ENCODE data around the gene GRM7.

Gene GRM7

DNA sequence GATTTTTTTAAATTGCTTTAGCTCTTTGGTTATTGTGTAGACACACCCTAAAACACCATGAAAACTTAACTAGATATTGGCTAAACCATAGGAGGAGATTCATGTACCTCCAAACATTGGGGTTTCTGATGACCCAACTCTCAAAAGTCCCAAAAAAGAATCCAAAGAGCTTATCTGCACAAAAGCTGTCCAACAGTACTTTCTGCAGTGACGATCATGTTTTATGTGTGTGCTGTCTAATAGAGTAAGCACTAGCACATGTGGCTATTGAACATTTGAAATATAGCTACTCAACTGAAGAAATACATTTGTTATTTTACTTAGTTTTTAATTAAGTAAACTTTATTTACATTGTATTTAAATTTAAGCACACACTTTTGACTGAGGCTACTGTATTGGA, 822.5 kb downstream of the GRM7 start:
- no peak for DNase-seq

DNA sequence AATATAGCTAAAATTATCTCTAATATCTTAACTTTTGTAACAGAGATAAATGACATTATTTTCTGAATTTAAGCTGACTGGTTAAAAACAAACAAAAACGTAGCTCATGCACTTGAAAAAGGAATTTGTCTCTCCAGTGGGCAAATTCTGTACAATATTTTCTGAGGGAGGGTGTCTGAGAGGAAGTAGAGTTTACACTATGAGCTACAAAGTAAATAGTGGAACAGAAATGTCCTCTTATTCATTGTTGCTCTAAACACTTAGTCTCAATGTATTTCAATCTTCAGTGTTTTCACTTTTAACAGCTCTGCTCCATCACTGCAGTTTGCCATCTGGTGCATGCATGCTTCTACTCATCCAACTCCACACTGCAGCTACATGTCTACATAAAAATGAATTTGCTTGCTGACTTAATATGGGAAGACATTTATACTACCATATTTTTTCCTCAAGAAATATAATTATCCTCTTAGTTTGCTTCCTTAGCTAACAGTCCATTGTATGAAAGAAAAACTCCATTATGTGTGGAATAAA, 823.3 kb downstream of the GRM7 start:
- no peak for DNase-seq

DNA sequence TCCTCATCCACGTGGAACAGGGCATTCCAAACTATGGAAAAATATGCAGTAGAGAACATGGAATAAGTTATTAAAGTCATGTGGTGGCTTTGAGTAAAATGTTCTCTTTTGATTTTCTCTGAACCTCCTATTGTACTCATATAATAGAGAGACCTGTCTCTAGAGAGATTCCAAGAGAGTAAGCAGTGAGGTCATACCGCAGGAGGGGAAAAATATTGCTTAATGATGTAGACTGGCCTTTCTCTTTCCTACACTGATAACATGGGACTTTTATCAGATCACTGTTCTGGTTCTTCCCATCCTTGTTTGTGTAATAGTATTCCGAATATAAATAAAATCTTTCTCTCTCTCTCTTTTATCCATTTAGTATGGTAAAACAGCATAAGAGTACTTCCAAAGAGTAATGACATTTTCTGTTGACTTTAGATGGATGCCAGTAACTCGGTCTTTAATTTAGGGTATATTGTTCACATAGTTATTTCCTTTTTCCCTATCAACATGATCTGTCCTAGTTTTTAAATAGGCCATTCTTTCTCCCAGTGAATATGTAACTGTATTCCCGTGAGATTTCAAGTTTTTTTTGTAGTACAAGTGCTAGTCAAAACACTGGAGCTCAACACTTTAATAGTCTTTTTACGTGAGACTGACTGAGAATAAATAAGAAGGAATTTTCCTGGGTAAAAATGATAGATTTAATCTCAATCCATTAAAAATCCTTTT, 826.7 kb downstream of the GRM7 start:
- no peak for DNase-seq

DNA sequence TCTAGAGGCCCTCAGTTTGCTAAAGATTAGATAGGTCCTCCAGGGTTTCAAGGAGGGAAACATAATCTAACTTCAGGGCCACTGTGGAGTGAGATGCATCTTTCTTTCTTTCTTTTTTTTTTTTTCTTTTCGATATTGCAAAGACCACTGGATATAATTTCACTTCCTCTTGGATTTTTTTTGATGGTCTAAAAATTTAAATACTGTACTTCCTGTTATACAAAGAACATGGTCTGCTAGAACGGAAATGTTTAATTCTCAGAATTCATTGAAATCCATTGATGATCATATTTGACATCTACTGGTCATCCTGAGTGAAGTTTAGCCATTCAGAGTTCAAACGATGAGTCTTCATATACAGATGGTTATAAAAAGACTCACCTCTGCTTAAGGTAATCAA, 832.0 kb downstream of the GRM7 start:
- DNase-seq, result no peak

DNA sequence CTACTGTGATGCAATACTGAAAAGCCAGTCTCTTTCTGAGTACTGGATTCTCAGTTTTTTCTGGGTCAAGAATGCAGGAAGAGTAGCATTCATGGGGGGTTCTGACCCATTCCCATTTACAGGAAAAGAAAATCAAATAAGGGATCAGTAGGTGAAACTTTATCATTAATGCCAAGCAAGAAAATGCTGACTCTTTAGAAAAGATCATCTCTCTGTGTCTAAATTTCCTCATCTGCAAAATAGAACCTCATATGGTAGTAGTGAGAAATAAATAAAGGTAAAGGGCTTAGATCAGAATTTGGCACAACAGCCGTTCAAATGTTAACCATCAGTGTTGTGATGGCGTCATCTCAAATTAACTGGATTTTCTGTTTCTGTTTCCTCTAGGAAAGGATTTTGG, 833.1 kb downstream of the GRM7 start:
- no peak for DNase-seq

DNA sequence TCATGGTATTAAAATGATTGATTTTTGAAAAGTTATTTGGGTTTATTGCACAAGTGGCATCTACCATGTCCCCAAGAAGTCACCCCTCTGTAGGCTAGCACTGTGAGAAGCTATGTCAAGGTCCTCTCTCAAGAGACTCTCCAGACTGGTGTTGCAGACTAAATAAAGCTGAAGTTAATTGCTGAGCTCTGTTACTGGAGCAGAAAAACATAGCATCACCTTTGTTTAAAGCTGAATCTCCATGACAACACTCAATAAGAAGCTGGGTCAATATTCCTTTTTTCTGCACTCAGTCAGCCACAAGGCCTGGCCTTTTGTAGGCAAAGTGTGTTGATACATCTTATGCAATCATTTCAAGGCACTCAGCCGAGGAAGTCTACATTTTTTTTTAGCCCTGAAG, 834.1 kb downstream of the GRM7 start:
- DNase-seq, result no peak

DNA sequence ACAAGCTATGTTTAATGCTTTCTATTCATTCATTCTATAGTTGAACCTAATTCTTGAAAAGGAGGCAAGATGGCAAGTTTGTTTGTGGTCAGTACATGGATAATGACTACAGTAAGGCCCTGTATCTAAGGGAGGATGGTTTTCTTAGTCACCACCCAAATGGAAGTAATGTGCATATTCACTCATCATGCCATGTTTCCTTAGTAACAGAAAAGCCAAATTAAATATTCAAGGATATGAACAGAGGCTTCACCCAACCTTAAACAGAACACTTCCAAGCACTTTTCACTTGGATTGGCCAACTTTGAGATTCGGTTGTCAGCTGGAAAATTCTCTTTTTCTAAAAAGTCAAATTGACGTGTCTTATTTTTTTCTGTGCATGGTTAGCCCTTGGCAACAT, 835.4 kb downstream of the GRM7 start:
- DNase-seq, result no peak

DNA sequence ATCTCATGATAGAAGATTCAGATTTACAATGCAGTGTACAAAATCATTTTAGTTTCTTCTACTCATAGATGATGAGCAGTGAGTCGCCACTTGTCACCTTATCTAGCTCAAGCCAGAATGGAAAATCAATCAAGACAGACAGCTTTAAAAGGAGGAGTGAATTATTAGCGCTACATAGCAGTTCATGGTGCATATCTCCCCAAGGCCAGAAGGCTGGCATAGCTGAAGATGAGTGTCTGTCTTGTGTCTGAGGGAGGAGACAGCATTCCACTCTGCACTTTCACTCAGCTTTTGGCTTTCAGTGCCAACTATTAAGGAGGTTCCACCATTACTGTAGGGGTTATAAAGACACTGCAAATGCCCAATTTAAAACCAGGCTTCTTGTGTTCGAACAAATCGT, 836.6 kb downstream of the GRM7 start:
- DNase-seq, result no peak

DNA sequence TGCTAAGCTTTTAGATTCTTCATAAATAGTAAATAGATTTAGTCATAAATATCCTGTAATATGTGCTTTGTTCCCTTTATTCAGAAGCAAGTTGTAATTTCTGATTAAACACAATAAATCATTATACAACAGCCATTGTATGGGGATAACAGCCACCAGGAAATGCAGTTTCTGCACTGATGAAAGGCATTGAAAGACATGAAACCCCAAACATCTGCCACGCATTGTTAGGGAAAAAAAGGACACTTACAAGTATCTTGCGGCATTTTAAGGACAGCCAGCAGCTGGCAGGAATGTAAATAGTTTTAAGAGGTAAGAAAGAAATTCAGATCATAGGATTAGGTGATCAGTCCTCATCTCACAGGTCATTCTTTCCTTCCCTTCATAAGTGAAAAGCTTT, 839.6 kb downstream of the GRM7 start:
- DNase-seq, result no peak

DNA sequence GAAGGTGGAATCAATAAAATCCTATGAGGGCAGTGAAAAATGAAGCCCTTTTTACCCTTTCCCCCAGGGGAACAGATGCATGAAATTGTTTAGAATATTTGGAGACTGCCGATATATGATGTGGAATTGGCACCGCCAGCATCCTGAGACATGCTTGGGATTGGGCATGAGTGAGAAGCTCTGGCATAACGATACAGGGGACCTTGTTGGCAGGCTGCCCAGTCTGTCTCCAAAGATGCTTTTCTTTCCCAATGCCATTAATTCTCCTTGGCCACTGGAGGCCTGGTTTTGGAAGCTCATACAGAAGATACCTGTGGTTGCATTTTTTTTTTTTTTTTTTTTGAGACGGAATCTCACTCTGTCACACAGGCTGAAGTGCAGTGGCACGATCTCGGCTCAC, 840.1 kb downstream of the GRM7 start:
- DNase-seq, result no peak

DNA sequence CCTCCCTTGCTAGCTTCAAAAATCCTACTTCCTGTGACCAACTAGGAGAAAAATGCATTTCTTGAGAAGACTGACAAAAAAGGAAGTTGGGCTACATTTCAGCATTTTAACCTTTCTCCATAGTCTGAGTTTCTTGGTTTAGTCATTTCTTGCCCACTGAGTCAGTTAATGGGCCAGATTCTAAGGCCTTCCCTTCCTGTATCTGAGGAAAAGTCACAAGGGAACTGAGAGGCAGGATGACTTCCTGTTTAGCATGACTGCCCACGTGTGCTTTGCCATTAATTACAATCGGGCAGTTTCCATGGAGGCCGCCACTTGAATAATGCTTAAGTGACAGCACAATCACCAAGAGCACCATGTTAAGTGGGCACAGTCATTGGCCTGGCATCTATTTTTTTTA, 846.3 kb downstream of the GRM7 start:
- DNase-seq, result no peak

DNA sequence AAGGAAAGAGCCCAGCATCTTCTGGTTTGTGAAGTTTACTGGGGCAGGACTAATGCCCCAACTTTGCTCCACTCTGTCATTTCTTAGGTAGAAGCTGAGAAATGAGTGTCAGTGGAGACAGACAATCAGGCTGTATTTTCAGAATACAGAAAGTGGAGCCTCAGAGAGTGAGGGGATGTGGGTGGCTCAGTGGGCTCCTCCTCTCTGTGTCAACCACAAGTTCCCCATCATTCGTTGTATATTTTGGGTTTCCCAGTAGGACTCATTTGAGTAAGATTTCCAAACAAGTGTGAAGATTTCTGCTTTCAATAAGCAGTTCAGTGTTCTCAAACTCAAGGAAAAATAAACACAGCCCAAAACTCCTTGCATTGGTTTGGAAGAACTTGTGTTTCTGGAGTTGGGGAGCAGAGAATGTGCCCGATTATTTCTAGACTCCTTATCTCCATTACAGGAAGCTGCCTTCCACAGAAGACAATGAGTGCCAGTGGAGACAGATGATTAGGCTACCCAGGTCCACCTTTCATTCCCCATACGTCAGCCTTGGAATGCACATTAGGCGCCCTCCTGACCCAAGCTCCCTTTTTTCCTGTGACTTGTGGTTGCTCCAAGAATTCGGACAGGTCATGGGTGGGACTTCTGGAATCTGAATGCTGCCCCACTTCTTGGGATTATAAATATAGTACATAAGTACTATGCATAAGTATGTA, 848.6 kb downstream of the GRM7 start:
- no peak for DNase-seq

DNA sequence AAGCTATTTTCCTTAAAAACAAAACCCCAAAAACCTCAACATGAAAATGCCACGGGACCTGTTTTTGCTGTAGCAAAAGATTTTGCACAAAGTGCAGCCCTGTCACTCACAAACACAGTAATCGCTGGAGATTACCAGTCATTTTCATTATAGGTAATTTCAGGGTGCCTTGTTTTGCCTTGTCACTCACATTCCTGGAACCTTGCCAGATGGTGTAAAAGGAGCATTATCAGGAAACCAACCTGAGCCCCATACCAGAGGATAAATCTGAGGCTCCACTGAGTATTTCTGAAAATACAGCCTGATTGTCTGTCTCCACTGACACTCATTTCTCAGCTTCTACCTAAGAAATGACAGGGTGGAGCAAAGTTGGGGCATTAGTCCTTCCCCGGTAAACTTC, 849.4 kb downstream of the GRM7 start:
- DNase-seq, result no peak

DNA sequence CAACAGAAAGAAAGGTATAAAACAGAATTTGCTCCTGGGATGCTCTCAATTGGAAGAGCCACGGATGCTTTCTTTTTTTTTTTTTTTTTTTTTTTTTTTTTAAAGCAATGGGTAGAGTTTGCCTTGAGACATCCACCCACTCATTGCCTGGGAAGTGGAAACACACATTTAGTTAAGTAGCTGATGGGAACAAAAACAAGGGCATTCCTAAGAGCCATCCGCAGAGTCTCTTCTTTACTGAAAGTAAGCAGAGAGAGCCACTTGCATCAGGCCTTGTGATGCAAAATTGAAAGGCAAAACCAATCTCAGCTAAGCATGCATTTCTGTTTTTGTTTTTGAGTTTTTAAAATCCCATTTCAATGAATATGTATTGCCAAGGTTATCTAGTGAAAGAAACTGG, 852.8 kb downstream of the GRM7 start:
- DNase-seq, result no peak

DNA sequence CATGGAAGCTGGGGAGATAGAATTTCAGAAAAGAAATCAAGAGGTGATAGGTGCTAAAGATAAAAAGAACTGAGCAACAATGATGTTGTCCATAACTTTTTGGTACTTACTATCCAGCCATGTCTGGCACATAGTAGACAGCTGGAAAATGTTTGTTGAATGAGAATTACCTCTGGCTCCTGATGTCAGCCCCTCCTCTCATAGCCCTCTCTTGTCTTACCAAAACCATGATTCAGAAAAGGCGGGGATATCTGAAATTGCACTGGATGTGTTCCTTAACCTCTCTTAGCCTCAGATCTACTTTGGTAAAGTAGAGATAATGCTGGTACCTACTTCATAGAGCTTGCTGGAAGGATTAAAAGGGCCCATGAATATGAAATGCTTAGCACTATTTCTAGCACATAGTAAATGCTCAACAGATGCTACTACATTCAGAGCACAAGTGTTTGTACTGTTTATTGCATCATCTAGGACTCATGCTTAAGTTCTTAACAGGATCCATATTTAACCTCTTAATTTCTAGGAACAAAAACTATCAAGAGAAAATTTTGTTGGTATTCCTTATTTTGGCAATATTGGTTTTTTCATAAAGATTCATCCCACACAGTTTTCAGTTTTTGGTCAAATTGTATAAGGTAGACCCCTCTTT, 859.9 kb downstream of the GRM7 start:
- no peak for DNase-seq

DNA sequence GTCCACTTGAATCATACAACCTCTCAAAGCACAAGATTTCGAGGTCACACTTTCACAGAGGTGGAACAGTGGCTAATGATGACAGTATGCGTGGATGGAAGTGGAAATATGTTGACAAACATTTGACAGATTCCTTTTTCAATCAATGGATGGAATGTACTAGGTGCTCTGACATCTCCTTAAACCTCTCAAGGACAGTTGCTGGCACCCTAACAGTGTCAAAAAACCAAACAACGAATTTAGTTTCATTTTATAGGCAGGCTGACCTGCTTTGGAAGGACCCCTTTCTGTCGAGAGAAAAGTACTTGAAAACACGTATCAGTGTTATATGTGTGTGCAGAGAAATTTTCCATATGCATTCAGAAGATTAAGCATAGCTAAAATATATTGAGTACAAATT, 861.0 kb downstream of the GRM7 start:
- no peak for DNase-seq

DNA sequence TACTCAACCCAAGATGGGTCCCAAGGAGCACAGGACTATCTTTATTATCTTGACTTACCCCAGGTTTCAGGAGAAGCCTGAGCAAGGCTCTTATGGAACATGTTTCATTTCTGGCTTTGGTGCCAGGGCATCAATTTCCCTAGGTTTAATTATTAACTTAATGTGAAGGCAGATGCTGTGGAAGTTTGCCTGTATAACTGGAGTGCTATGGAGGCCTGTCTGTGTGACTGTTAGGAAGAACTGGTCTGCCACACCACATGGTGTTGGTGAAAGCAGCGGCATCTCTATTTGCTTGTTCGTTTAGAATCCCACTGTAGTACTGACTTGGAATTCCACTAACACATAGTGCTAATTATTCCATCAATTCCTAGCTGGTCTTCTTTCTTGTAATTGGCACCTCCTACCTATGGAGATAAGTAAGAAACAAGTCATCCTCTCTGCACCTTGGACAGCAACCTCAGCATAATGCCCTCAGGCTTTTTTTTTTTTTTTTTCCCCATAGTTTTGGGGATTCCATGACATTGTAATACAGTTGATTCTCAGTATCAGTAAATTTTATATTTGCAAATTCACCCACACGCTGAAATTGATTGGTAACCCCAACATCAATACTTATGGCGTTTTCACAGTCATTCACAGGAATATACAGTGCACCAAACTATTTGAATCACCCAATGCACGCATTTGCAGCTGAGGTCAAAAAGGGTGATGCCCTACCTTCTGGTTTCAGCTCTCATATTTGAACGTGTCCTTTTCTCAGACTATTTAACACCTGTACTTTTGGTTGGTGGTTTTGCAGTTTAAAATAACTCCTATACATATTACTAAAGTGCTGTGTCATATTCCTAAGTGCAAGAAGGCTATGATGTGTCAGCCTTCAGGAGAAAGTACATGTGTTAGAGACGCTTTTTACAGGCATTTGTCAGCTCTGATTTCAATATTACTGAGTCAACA, 867.9 kb downstream of the GRM7 start:
- no peak for DNase-seq

DNA sequence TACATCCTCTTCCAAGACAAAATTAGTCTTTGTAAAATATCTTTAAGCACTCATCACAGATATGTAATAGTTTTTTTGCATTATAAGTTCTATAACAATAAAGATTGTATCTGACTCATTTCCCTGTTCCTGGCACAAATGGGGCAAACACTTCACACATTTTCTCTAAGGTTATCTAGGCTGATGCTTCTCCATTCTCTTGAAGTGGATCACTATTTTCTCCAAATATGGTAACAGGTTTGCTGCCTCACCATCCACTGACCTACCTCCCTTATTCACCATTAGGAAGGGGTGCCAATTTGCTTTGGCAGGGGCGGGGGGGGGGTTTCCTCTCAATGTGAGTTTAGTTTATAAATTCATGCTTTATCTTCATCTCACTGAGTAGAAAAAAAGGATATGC, 873.0 kb downstream of the GRM7 start:
- DNase-seq, result no peak

DNA sequence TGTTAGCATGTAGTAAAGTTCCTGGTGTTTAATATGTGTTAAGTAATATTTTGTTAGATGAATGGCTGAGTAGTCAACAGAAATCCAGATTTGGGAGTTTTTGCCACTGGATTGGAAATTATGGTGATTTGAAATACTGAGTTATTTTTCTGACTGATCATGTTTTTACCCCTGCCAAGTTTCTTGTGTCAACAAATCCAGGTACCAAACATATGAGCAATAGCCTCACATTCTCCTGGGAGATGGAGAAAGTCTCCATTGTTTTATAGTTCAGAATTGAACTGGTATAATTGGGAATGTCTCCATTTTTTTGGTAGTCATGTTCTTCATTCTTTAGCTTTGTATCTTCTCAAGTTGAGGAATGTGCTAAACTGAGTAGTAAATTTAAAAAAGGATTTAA, 873.5 kb downstream of the GRM7 start:
- DNase-seq, result no peak

DNA sequence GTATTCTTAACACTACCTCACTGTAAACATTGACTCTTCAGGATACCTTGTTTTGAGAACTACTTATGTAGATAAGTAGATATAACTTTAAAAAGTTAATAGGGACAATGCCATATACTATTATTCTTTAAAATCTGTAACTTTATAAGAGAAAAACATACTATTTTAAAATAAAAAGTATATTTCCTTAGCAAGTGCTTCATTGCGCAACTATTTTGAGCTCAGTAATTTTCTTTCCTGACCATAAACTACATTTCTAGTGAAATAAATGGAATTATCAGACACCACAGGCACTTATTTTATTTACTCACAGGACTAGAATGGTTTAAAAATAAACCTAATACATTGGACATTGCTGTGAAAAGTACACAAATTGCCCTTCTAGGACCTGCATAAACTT, 876.3 kb downstream of the GRM7 start:
- DNase-seq, result no peak

DNA sequence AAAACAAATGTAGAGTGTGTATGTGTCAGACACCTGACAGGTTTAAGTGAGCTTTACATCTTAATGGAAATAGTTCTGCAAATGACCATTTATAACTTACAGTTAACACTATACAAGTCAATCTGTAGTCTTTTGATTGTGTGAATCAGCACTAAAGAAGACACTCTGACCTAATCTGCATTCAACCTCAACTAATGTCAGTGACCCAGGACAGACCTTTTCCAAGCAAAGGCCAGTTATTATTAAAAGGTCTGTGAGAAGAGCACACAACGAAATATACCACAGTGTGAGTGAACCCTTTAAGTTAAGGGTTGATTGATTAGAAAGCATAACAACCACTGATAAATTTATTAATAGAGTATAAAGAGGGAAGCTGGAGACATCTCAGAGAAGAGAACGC, 878.8 kb downstream of the GRM7 start:
- no peak for DNase-seq

DNA sequence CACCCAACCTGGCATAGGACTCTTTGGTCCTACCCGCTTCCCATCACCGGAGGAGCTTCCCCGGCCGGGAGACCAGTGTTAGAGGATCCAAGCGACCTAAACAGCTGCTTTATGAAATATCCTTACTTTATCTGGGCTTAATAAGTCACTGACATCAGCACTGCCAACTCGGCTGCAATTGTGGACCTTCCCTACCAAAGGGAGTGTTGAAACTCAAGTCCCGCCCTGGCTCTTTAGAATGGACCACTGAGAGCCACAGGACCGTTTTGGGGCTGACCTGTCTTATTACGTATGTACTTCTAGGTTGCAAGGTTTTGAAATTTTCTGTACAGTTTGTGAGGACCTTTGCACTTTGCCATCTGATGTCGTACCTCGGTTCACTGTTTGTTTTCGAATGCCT, 879.5 kb downstream of the GRM7 start:
- DNase-seq, result no peak

DNA sequence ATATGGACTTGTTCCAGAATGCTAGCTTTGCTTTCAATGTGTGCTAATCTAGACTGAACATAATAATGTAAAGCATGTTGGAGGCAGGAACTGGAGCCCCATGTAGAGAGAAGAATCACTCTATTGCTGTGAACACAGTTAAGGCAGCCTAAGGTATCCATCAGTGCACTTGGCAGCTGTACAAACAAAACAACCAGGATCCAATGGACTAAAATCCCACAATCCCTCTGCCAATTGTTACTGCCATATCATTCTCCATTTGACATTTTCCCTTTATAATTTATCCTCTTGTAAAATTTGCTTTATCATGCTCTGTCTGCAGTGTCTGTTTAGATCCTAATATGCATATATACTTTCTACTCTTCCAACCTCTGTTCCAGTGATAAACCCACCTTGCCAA, 883.9 kb downstream of the GRM7 start:
- no peak for DNase-seq

All from KG1 (cell line).